Prostate gland (tissue), 2 donors: ENCODE results near the gene GRAMD1A. TPM values are rescaled to one million over a fixed set of nuclear protein-coding genes. Genes with fewer than 3 reads are reported as not detected.

ENCODE experiments used
- DNase-seq: peaks from one replicate; pipeline ENCODE4 v3.0.0-alpha.2; 2019; ENCODE audit warnings: low spot score
- H3K27ac ChIP-seq, 2 donors: fragments of 200-600 bp; sonication (generic); 2 replicates each; pipeline ENCODE4 v1.5.1; 2017 to 2019
- H3K27me3 ChIP-seq: fragments of 200-600 bp; sonication (generic); replicated peaks from 2 replicates; pipeline ENCODE4 v1.5.1; 2019; ENCODE audit not compliant: insufficient read depth
- H3K36me3 ChIP-seq, 2 donors: fragments of 200-600 bp; sonication (generic); 1 replicate in 1 of 2; 2 replicates in 1 of 2; pipeline versions ENCODE4 v1.5.1 to v1.8.1; 2017 to 2019
- H3K4me1 ChIP-seq: fragments of 200-600 bp; sonication (generic); replicated peaks from 2 replicates; pipeline ENCODE4 v1.5.1; 2019
- H3K4me3 ChIP-seq, 2 donors: fragments of 200-600 bp; sonication (generic); 2 replicates each; pipeline ENCODE4 v1.5.1; 2017 to 2019
- H3K9me3 ChIP-seq: fragments of 200-600 bp; sonication (generic); 2 replicates; pipeline ENCODE4 v1.5.1; 2017
- CTCF ChIP-seq, 4 experiments: fragments of 200-600 bp in 2 of 4; fragments of 450-650 bp in 2 of 4; sonication (generic) in 2 of 4; IDR thresholded peaks; 1 replicate in 3 of 4; 2 replicates in 1 of 4; pipeline ENCODE4 v1.5.1; 2016 to 2019; ENCODE audit warnings: antibody characterized with exemption in 4 of 4, mild to moderate bottlenecking in 2 of 4, moderate library complexity in 2 of 4
- POLR2A ChIP-seq: fragments of 450-650 bp; IDR thresholded peaks from one replicate; pipeline ENCODE4 v1.6.1; 2016; ENCODE audit warnings: antibody characterized with exemption, mild to moderate bottlenecking
- POLR2AphosphoS5 ChIP-seq: sonication (generic); formaldehyde crosslinking; IDR thresholded peaks from one replicate; pipeline ENCODE4 v1.6.1; 2017; ENCODE audit warnings: antibody characterized with exemption
- WGBS: methylation state at CpG from one replicate; pipeline ENCODE4 v1.1.5; 2018; 5-methylcytosine and 5-hydroxymethylcytosine counted together
- intact Hi-C: fragments of 100-400 bp; cut with DNase I; formaldehyde crosslinking; loops from one replicate; pipeline ENCODE4 v1.14.2; 2022
- total RNA-seq, 2 donors: library from RNA; depleted of rRNA; stranded (reverse); fragments of >200 nt; gene quantifications; one replicate each; pipeline ENCODE4 v1.1.0, GENCODE V29; 2016

Gene GRAMD1A
- total RNA-seq, 2 donors from 2014 or later: 32.2 to 120 TPM

GRCh38 chr19:35000338-35000646, 169 bp downstream of the GRAMD1A start:
- DNase-seq: no peak
- H3K27ac ChIP-seq: peak overlapping the region; percentile 97 to 99
- no peak for TF ChIP-seq CTCF (IDR thresholded peaks at IDR 0.05)
- no peak for TF ChIP-seq POLR2AphosphoS5
- TF ChIP-seq POLR2A: peak; percentile 44
- no peaks in the 10 kb centered on the region for H3K36me3 ChIP-seq
- peak overlapping the region; percentile 95 to 96 for H3K4me3 ChIP-seq
- WGBS: under 1% methylated on average over 32 of the region's 37 CpGs
- no peaks in the 10 kb centered on the region for H3K27me3 ChIP-seq
- intact Hi-C loops: no loop called here
- peaks cover 12% of the 10 kb centered on the region for H3K4me1 ChIP-seq
- H3K9me3 ChIP-seq: no peaks in the 10 kb centered on the region

GRCh38 chr19:35000647-35001501, 751 bp downstream of the GRAMD1A start:
- Histone ChIP-seq H3K36me3 (no peaks in the 10 kb centered on the region), H3K4me1 (peaks cover 18% of the 10 kb centered on the region), H3K9me3 (no peaks in the 10 kb centered on the region), H3K4me3 (peak overlapping the region; percentile 95 to 96), H3K27me3 (no peaks in the 10 kb centered on the region), H3K27ac (peak overlapping the region; percentile 97 to 99)
- TF ChIP-seq POLR2A (no peak), CTCF (IDR thresholded peaks at IDR 0.05) (no peak), POLR2AphosphoS5 (no peak)
- WGBS: 2% methylated on average over 30 of the region's 46 CpGs
- intact Hi-C loops: no loop called here
- peak; percentile 38 for DNase-seq

GRCh38 chr19:35002037-35002535, 2.0 kb downstream of the GRAMD1A start:
- H3K4me1 ChIP-seq: peaks cover 25% of the 10 kb centered on the region
- peak overlapping the region in 1 of 2 donors; percentile 97 for H3K27ac ChIP-seq
- 85% methylated on average over 11 of the region's 11 CpGs for WGBS

GRCh38 chr19:35004517-35005255, 4.6 kb downstream of the GRAMD1A start:
- TF ChIP-seq POLR2A (no peak), POLR2AphosphoS5 (no peak), CTCF (IDR thresholded peaks at IDR 0.05) (no peak)
- intact Hi-C loops: no loop called here
- 90% methylated on average over 18 of the region's 18 CpGs for WGBS
- Histone ChIP-seq H3K4me3 (no peak overlapping the region), H3K9me3 (no peaks in the 10 kb centered on the region), H3K27me3 (no peaks in the 10 kb centered on the region), H3K27ac (peak overlapping the region in 1 of 2 donors; percentile 59), H3K4me1 (peaks cover 20% of the 10 kb centered on the region), H3K36me3 (no peaks in the 10 kb centered on the region)
- DNase-seq: no peak

More at GRCh38 chr19:35002037-35002535, 2.0 kb downstream of the GRAMD1A start:
- TF ChIP-seq POLR2AphosphoS5 (no peak), CTCF (IDR thresholded peaks at IDR 0.05) (no peak), POLR2A (no peak)
- Histone ChIP-seq H3K27me3 (no peaks in the 10 kb centered on the region), H3K36me3 (no peaks in the 10 kb centered on the region), H3K4me3 (no peak overlapping the region), H3K9me3 (no peaks in the 10 kb centered on the region)
- intact Hi-C loops: no loop called here
- no peak for DNase-seq
